RWPE1 (cell line): Measurements from ENCODE around the gene VRK2.

Source experiments
- CTCF ChIA-PET: fragments of 350-600 bp; sonication (Branson Sonifier 250); formaldehyde crosslinking; extraction: SDS; loops from one replicate; lab custom pipeline; 2021; lab: Yijun Ruan, JAX
- POLR2A ChIA-PET: fragments of 400-600 bp; formaldehyde crosslinking; extraction: SDS; loops from one replicate; lab custom pipeline; 2020; ENCODE audit warnings: antibody characterized with exemption; ENCODE audit not compliant: low non-redundant PET; lab: Yijun Ruan, JAX
- DNase-seq: peaks from one replicate; pipeline ENCODE4 v3.0.0; 2012; ENCODE audit warnings: low spot score
- H3K27ac ChIP-seq: fragments of 450-650 bp; 2 replicates; pipeline ENCODE4 v1.5.1; 2017
- CTCF ChIP-seq: fragments of 450-650 bp; conservative IDR thresholded peaks from 2 replicates; pipeline ENCODE4 v1.5.1; 2017; ENCODE audit warnings: low read depth, mild to moderate bottlenecking

Gene VRK2

GRCh38 chr2:58051445-58051844, 4.8 kb downstream of the VRK2 start:
- H3K27ac ChIP-seq, result no peak overlapping the region
- DNase-seq, result no peak
- POLR2A ChIA-PET, result no interaction called here
- CTCF ChIA-PET, result no interaction called here
- no peak for TF ChIP-seq CTCF

- ChIA-PET POLR2A (no interaction called here), CTCF (no interaction called here)
- H3K27ac ChIP-seq, result no peak overlapping the region
- no peak for DNase-seq
- TF ChIP-seq CTCF, result no peak
Observed at GRCh38 chr2:58052978-58053377, 6.4 kb downstream of the VRK2 start.

GRCh38 chr2:58054264-58054663, 7.7 kb downstream of the VRK2 start:
- H3K27ac ChIP-seq, result no peak overlapping the region
- ChIA-PET POLR2A (no interaction called here), CTCF (no interaction called here)
- no peak for TF ChIP-seq CTCF
- DNase-seq, result no peak

- no peak for DNase-seq
- no peak overlapping the region for H3K27ac ChIP-seq
- TF ChIP-seq CTCF, result no peak
- CTCF ChIA-PET, result no interaction called here
- POLR2A ChIA-PET, result no interaction called here
Observed at GRCh38 chr2:58055033-58055786, 8.6 kb downstream of the VRK2 start.

GRCh38 chr2:58056192-58056916, 9.7 kb downstream of the VRK2 start:
- no peak for DNase-seq
- CTCF ChIA-PET, result no interaction called here
- no peak overlapping the region for H3K27ac ChIP-seq
- no peak for TF ChIP-seq CTCF
- POLR2A ChIA-PET, result no interaction called here

GRCh38 chr2:58057707-58058530, 11.3 kb downstream of the VRK2 start:
- CTCF ChIA-PET, result interaction anchor here (0.6 kb wide), 1 partner anchor 13 kb away, joined by 4 read pairs; no protein-coding TSS in a partner anchor
- TF ChIP-seq CTCF, result no peak
- POLR2A ChIA-PET, result interaction anchor here (0.6 kb wide), 1 partner anchor 105 kb away, joined by 3 read pairs; no protein-coding TSS in a partner anchor
- DNase-seq, result no peak
- H3K27ac ChIP-seq, result no peak overlapping the region
